Measurements from ENCODE around the gene WSB1. TPM values are rescaled to one million over a fixed set of nuclear protein-coding genes. Genes with fewer than 3 reads are reported as not detected.

The WSB1 gene
- total and polyA plus RNA-seq, 10 of the 15 experiments (the other 5 are each of a cell fraction or from before 2014, with no cell fraction given) = 26.6 to 458 (median 101) TPM

GRCh38 chr17:27293898-27294688 lies at the start of gene WSB1 (continued):
- no peak; the same call in 1 of the 2 replicates for TF ChIP-seq RELB (IDR thresholded peaks at IDR 0.05; ENCODE audit: low read depth)
- peak; percentile 60 for TF ChIP-seq DPF2 (IDR thresholded peaks at IDR 0.05)
- TF ChIP-seq CUX1 (IDR thresholded peaks at IDR 0.05; ENCODE audit: insufficient replicate concordance, low read depth, low read length) = no peak
- peak; percentile 41; the same call in 1 of the 2 replicates for TF ChIP-seq HCFC1 (IDR thresholded peaks at IDR 0.05; ENCODE audit: low read length)
- TF ChIP-seq SMAD1 (IDR thresholded peaks at IDR 0.05; ENCODE audit: low read depth, partially characterized antibody) = peak; percentile 85
- TF ChIP-seq SREBF1 (IDR thresholded peaks at IDR 0.05; ENCODE audit: low read length) = 0 out of 2 replicates have a peak, but pooled peaks have one; percentile 20
- no peak for TF ChIP-seq GATAD2B (conservative IDR thresholded peaks at IDR 0.05; ENCODE audit: low read depth)
- TF ChIP-seq MEF2A (IDR thresholded peaks at IDR 0.05; ENCODE audit: insufficient read depth, low read depth, low read length) = no peak
- TF ChIP-seq TBL1XR1 (IDR thresholded peaks at IDR 0.05; ENCODE audit: low read depth, low read length) = no peak; the same call in 1 of the 2 replicates
- no peak for TF ChIP-seq IRF3 (IDR thresholded peaks at IDR 0.05)
- TF ChIP-seq RFX5 (IDR thresholded peaks at IDR 0.05; ENCODE audit: low read depth, low read length) = peak; percentile 57; the same call in 1 of the 2 replicates
- no peak for TF ChIP-seq ZBTB4 (CRISPR knock-in tag; IDR thresholded peaks at IDR 0.05)
- peak; percentile 97 for TF ChIP-seq SMAD5 (IDR thresholded peaks at IDR 0.05; ENCODE audit: low read depth)
- TF ChIP-seq ATF3 (IDR thresholded peaks at IDR 0.05; ENCODE audit: borderline replicate concordance, extremely low read depth, low read depth, low read length) = no peak
- TF ChIP-seq CBFB (IDR thresholded peaks at IDR 0.05; ENCODE audit: low read depth) = peak; percentile 94
- peak; percentile 78 for TF ChIP-seq CREM (IDR thresholded peaks at IDR 0.05; ENCODE audit: low read depth)
- peak in 1 of 2 experiments; percentile 45; a peak in 3 of 4 replicates for TF ChIP-seq IKZF2 (IDR thresholded peaks at IDR 0.05)
- TF ChIP-seq MXI1 (IDR thresholded peaks at IDR 0.05; ENCODE audit: low read depth, low read length) = peak; percentile 72; the same call in 1 of the 2 replicates

Measured in GM12878 (cell line).